Brain microvascular endothelial cell (primary cell): ENCODE results near the gene FIGN.

Experiments used
- DNase-seq: peaks from one replicate; pipeline ENCODE4 v3.0.0-alpha.2; 2020
- H3K27ac ChIP-seq: fragments of 250-450 bp; sonication (Bioruptor Pico); 2 replicates; pipeline ENCODE4 v1.5.1; 2020; ENCODE audit warnings: mild to moderate bottlenecking, moderate library complexity
- H3K27me3 ChIP-seq: fragments of 250-450 bp; sonication (Bioruptor Pico); replicated peaks from 2 replicates; pipeline ENCODE4 v1.5.1; 2020; ENCODE audit warnings: mild to moderate bottlenecking
- H3K36me3 ChIP-seq: fragments of 250-450 bp; sonication (Bioruptor Pico); replicated peaks from 2 replicates; pipeline ENCODE4 v1.5.1; 2020; ENCODE audit warnings: mild to moderate bottlenecking
- H3K4me3 ChIP-seq: 2 replicates; pipeline ENCODE4 v1.5.1; 2011; ENCODE audit warnings: low read depth, mild to moderate bottlenecking, control low read depth, low read length, moderate library complexity
- in situ Hi-C: cut with HindIII; loops from 2 replicates; pipeline ENCODE4 v1.10.0; 2017; ENCODE audit warnings: low sequenced_read_pairs, low pct_ligation_motif_present
- TF ChIP-seq, protein P1 (sequence below): IDR thresholded peaks from 2 replicates; pipeline ENCODE4 v1.5.1; 2011; ENCODE audit warnings: low read depth, mild to moderate bottlenecking, moderate library complexity, low read length, control low read depth, inconsistent platforms; ENCODE audit errors: missing control alignments

FIGN gene

DNA sequence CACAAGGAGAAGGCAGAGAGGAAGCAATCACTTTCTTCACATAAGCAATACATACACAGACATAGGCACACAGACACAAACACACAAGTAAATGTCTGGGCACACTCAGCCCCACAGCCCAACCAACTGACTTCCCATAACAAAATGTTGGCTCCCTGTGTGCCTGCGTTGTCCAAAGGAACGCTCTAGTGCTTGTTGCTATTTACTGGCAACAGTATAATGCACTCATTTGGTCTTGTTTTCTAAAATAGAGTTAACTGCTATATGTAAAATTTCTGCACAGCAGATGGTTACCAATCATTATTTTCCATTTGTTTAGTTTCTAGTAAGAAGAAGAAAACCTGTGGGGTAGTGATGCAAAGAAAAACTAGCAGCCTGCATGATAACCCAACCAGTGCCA lies 16.5 kb downstream of the FIGN start:
- Histone ChIP-seq H3K4me3 (no peak overlapping the region), H3K27ac (no peak overlapping the region), H3K27me3 (no peaks in the 10 kb centered on the region), H3K36me3 (no peaks in the 10 kb centered on the region)
- TF ChIP-seq, protein P1, sequence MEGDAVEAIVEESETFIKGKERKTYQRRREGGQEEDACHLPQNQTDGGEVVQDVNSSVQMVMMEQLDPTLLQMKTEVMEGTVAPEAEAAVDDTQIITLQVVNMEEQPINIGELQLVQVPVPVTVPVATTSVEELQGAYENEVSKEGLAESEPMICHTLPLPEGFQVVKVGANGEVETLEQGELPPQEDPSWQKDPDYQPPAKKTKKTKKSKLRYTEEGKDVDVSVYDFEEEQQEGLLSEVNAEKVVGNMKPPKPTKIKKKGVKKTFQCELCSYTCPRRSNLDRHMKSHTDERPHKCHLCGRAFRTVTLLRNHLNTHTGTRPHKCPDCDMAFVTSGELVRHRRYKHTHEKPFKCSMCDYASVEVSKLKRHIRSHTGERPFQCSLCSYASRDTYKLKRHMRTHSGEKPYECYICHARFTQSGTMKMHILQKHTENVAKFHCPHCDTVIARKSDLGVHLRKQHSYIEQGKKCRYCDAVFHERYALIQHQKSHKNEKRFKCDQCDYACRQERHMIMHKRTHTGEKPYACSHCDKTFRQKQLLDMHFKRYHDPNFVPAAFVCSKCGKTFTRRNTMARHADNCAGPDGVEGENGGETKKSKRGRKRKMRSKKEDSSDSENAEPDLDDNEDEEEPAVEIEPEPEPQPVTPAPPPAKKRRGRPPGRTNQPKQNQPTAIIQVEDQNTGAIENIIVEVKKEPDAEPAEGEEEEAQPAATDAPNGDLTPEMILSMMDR = no peak
- no peak for DNase-seq
- in situ Hi-C loops = no loop called here

DNA sequence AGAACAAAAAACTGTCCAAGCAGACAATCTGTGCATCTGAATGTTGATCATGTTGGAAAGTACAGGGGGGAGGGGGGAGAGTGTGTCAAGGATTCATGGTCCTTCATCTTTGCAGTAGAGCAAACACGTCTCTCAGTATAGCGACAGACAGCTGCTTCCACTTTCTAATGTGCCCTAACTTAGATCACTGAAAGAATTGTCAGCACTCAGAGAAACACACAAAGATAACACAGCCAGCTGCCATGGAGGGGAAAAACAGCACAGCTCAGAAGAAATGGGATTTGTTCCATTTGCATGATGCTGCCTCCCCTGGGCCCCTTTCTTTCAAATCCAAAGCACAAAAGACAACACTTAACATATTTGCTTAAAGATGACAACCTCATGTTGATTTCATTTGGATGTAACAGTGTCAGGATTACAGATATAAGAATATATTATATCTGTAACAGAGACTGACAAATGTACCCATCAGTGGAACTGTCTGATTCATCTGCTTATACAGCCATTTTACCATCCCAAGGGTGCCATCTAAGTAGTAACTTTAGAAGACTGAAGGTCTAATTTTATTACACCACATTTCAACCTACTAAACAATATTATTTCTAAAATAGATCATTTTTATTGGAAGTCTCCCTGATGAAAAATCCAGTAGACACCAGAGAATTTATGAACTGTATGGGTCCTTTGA lies 17.7 kb downstream of the FIGN start:
- Histone ChIP-seq H3K36me3 (no peaks in the 10 kb centered on the region), H3K27me3 (no peaks in the 10 kb centered on the region), H3K4me3 (no peak overlapping the region), H3K27ac (no peak overlapping the region)
- DNase-seq = no peak
- TF ChIP-seq, protein P1 = no peak
- in situ Hi-C loops = no loop called here

DNA sequence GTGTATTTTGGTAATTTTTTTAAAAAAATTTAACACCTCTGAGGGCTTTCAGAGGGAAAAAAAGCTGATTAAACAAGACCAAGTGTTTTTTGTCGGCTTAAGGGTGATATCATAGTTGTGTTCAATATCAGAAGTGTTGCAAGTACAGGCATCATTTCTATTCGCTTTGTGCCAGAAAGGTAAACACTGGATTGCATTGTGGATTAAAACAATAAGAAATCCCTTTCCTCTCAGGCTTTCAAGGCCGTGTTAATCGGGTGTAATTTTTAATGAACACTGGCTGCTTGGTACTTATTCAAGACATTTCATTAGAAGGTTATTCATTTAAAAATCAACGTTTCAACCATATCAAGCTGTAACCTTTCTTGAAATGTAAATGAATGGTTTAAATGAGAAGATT lies 18.3 kb downstream of the FIGN start:
- TF ChIP-seq, protein P1 = no peak
- no peak overlapping the region for H3K4me3 ChIP-seq
- DNase-seq = no peak
- H3K36me3 ChIP-seq = no peaks in the 10 kb centered on the region
- in situ Hi-C loops = no loop called here
- no peak overlapping the region for H3K27ac ChIP-seq
- H3K27me3 ChIP-seq = no peaks in the 10 kb centered on the region

DNA sequence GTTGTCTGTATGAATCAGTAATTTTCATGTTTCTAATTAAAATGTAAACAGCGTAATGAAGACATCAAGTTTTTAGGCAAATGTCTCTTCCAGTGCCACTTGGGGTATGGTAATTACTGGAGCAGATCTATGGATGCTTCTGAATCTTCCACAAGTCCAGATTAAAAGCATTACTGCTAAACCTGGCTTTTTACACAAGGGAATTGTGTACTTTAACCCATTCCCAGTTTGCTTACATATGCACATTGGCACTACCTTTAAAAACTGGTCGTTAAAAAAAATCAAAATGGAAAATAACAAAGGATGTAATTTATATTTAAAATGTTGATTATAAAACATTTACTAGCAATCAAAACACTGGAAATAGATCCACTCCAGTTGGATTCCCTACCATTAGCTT lies 19.7 kb downstream of the FIGN start:
- TF ChIP-seq, protein P1 = no peak
- Histone ChIP-seq H3K36me3 (no peaks in the 10 kb centered on the region), H3K27ac (no peak overlapping the region), H3K27me3 (no peaks in the 10 kb centered on the region), H3K4me3 (no peak overlapping the region)
- no peak for DNase-seq
- in situ Hi-C loops = no loop called here

DNA sequence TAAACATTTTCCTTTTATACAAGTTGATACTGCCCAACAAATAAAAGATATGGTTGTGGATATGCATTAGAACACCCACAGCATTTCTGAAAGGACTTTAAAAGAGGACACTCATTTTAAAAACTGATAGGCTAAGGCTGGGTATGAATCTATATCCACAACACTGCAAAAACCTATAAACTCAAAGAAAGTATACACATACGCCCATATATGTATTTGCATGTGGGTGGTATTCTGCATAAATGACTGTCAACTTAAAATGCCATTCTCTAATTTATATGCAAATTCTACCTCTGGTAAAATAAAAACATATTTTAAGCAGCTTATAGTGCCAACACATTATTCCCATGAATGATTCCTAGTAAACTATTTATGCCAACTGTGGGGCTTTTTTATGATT lies 20.1 kb downstream of the FIGN start:
- in situ Hi-C loops = no loop called here
- no peak for DNase-seq
- Histone ChIP-seq H3K36me3 (no peaks in the 10 kb centered on the region), H3K27ac (no peak overlapping the region), H3K27me3 (no peaks in the 10 kb centered on the region), H3K4me3 (no peak overlapping the region)
- TF ChIP-seq, protein P1 = no peak

DNA sequence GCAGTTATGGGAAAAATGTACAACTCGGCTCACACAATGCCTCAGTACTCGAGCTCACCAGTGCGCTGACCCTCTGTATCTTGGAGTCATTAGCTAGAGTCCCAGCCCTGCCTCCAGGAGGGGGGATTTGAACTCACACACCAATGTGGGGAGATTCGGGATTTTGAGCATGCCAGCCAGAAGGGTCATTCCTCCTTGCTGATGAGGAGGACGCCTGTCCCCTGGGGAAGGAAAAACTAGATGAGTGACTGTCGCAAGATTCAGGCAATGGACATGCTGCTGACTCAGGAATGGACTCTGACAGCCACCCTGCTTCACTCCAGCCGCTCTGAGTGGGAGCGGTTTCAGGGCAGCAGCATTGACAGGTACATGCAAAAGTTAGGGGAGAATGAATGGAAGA lies 20.6 kb downstream of the FIGN start:
- Histone ChIP-seq H3K27ac (no peak overlapping the region), H3K4me3 (no peak overlapping the region), H3K27me3 (no peaks in the 10 kb centered on the region), H3K36me3 (no peaks in the 10 kb centered on the region)
- in situ Hi-C loops = no loop called here
- TF ChIP-seq, protein P1 = no peak
- no peak for DNase-seq
